ENCODE data around the gene GATM. TPM values are rescaled to one million over a fixed set of nuclear protein-coding genes. Genes with fewer than 3 reads are reported as not detected.

The GATM gene, protein sequence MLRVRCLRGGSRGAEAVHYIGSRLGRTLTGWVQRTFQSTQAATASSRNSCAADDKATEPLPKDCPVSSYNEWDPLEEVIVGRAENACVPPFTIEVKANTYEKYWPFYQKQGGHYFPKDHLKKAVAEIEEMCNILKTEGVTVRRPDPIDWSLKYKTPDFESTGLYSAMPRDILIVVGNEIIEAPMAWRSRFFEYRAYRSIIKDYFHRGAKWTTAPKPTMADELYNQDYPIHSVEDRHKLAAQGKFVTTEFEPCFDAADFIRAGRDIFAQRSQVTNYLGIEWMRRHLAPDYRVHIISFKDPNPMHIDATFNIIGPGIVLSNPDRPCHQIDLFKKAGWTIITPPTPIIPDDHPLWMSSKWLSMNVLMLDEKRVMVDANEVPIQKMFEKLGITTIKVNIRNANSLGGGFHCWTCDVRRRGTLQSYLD
- 1 to 10 TPM in 1 of 2 experiments, under 1 TPM in 1; 0.62 to 1.3 TPM for total RNA-seq

DNA sequence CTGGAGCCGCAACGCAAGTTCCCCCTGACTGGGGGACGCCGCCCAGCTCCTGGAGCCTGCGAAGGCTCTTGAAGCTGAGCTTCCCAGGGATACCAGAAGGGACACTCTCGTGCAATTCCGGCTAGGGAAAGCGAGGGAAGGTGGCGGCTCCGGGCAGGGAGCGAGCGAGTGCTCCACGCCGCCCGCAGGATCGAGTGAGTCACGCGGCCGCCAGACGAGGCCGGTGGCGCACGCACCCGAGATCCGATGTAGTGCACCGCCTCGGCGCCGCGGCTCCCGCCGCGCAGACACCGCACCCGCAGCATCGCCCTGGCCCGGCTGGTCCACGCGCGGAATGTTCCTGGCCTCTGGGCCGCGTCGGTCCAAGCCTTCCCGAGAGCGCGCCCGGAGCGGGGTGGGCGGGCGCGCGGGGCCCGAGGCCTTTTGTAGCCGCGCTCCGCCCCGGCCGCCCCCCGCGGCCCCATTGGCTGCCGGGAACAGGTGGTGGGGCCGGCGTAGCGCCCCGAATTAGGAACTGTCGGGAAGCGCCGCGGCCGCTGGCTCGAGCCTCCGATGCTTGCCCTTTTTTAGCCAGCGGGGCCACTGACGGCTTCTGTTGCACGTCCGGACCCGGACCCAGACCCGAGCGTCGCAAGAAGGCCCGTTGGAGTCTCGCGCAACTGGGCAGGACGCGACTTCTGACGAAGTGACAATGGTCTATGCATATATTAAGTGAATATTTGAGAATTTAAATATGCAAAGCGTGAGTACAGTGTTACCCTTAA lies at the start of gene GATM:
TSS of gene GATM (minus strand) at position 396 of the 764 bp plus-strand sequence. CDS start at position 305, 91 bp downstream.
- Mint-ChIP-seq H3K36me3 (no peaks in the 10 kb centered on the region), H3K4me1 (ENCODE audit: low read depth) (peaks cover 14% of the 10 kb centered on the region), H3K4me3 (peak within 1 kb of the TSS; percentile 58), H3K27ac (no peak within 1 kb of the TSS), H3K27me3 (peaks cover 49% of the 10 kb centered on the region), H3K9me3 (no peaks in the 10 kb centered on the region)
- ChIA-PET CTCF (interaction anchor here (1.5 kb wide), 1 partner anchor 173 kb away, joined by 5 read pairs; no protein-coding TSS in a partner anchor), POLR2A (no interaction called here)
- peak; percentile 59 for DNase-seq
- intact Hi-C loops (cut with micrococcal nuclease): no loop called here

DNA sequence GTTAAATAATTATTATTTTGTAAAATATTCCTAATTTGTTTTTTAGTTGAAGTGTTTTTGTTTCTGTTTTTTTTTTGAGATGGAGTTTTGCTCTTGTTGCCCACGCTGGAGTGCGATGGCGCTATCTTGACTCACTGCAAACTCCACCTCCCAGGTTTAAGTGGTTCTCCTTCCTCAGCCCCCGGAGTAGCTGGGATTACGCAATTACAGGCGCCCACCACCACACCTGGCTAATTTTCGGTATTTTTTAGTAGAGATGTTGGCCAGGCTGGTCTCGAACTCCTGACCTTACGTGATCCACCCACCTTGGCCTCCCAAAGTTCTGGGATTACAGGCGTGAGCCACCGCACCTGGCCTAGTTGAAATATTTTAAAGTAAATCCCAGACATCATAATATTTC lies 48.7 kb upstream of the GATM start:
- no peak for DNase-seq
- no peak overlapping the region for H3K4me3 Mint-ChIP-seq
- H3K27ac Mint-ChIP-seq: no peak overlapping the region
- H3K36me3 Mint-ChIP-seq: peaks cover 1% of the 10 kb centered on the region
- H3K9me3 Mint-ChIP-seq: no peaks in the 10 kb centered on the region
- H3K4me1 Mint-ChIP-seq (ENCODE audit: low read depth): peaks cover 2% of the 10 kb centered on the region
- H3K27me3 Mint-ChIP-seq: peaks cover 3% of the 10 kb centered on the region
- CTCF ChIA-PET: interaction anchor here (0.6 to 2.9 kb wide), 3 partner anchors 31 to 187 kb away, joined by 4 to 20 read pairs (median 4); no protein-coding TSS in a partner anchor
- intact Hi-C loops (cut with micrococcal nuclease): no loop called here
- POLR2A ChIA-PET: no interaction called here

DNA sequence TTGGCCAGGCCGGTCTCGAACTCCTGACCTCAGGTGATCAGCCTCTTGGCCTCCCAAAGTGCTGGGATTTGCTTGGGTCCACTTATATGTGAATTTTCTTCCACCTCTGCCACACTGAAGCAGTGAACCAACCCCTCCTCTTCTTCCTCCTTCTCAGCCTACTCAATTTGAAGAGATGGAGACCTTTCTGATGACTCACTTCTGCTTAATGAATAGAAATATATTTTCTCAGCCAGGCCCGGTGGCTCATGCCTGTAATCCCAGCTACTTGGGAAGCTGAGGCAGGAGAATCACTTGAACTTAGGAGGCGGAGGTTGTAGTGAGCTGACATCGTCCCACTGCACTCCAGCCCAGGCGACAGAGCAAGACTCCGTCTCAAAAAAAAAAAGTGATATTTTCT lies 46.8 kb upstream of the GATM start:
- no peak overlapping the region for H3K4me3 Mint-ChIP-seq
- no peaks in the 10 kb centered on the region for H3K4me1 Mint-ChIP-seq (ENCODE audit: low read depth)
- peaks cover 10% of the 10 kb centered on the region for H3K36me3 Mint-ChIP-seq
- no peak for DNase-seq
- H3K27me3 Mint-ChIP-seq: no peaks in the 10 kb centered on the region
- intact Hi-C loops (cut with micrococcal nuclease): no loop called here
- ChIA-PET POLR2A (no interaction called here), CTCF (interaction anchor here (2.9 kb wide), 1 partner anchor 33 kb away, joined by 20 read pairs; no protein-coding TSS in a partner anchor)
- no peak overlapping the region for H3K27ac Mint-ChIP-seq
- H3K9me3 Mint-ChIP-seq: no peaks in the 10 kb centered on the region

DNA sequence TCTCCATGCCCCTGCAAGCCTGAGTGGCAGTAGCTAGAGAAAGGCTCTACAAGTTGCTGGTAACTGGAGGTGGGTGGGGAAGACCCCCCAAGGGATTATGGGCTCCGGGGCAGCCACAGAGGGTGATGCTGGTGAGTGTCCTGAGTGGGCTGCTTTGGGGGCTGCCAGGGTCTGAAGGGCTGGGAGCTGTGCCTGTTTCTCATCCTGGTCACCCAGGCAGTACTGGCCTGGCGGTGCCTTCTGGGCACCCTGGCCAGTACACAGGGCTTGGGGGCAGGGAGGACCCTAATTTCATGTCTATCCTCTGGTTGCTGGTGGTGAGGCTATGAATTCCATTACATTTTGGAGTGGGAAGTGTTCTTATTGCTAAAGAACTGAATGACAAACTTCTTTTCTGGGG lies 46.1 kb upstream of the GATM start:
- H3K36me3 Mint-ChIP-seq: peaks cover 11% of the 10 kb centered on the region
- ChIA-PET POLR2A (interaction anchor here (0.6 kb wide), 2 partner anchors 8 to 124 kb away, joined by 3 to 7 read pairs; no protein-coding TSS in a partner anchor), CTCF (interaction anchor here (1.3 to 1.7 kb wide), 2 partner anchors 22 to 33 kb away, joined by 3 to 8 read pairs; no protein-coding TSS in a partner anchor)
- no peaks in the 10 kb centered on the region for H3K9me3 Mint-ChIP-seq
- DNase-seq: no peak
- no peak overlapping the region for H3K4me3 Mint-ChIP-seq
- no peaks in the 10 kb centered on the region for H3K4me1 Mint-ChIP-seq (ENCODE audit: low read depth)
- intact Hi-C loops (cut with micrococcal nuclease): loop anchor here (5.0 kb wide), 1 partner anchor 33 kb away; no protein-coding TSS in a partner anchor
- H3K27me3 Mint-ChIP-seq: no peaks in the 10 kb centered on the region
- H3K27ac Mint-ChIP-seq: no peak overlapping the region

DNA sequence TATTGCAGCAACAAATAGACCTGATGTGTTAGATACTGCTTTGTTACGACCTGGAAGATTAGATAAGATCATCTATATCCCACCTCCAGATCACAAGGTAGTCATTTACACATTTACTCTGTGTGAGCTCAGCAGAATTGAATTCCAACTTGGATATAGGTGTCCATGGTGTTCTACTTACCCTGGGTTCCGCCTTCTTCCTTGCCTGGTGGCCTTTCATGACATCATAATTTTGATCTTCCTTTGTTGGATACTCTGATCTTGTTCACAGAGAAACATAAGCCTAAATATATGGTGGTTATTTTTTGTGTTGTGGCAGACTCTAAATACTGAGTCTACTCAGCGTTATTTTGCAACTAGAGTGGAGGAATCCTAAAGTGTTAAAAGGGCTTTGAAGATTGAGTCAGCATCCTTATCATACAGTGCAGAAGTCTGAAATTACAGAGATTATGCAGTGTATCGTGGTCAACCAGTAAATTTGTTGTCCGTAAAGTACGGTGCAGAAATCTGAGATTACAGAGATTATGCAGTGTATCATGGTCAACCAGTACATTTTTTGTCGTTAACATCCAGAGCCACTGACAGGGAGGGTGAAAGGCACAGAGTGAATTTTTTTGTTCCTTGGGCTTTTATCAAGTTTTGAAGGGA lies 39.1 kb upstream of the GATM start:
- peaks cover 18% of the 10 kb centered on the region for H3K4me1 Mint-ChIP-seq (ENCODE audit: low read depth)
- H3K4me3 Mint-ChIP-seq: no peak overlapping the region
- POLR2A ChIA-PET: no interaction called here

DNA sequence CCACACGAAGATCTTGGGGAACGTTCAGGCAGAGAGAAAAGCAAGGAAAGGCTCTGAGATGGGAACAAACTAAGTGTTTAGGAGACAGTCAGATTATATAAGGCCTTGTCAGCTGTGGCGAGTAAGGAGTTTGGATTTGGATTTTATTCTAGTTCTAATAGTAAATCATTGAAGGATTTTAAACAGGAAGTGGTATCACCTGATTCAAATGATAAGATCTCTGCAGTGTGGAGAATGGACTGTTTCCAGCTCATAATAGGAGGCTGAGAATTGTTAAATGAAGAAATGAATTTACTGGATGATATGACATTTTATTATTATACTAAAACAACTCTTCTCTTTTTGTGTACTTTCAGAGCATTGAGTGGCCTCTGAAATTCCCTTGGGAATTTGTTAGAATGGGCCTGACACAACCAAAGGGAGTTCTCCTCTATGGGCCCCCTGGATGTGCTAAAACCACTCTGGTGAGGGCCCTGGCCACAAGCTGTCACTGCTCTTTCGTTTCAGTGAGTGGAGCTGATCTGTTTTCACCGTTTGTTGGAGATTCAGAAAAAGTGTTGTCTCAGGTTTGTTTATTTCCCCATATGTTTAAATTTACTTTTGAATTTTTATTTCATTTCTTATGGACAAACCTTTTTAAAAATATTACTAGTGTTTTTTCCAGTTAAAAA lies 36.0 kb upstream of the GATM start:
- H3K27me3 Mint-ChIP-seq: no peaks in the 10 kb centered on the region
- H3K9me3 Mint-ChIP-seq: no peaks in the 10 kb centered on the region
- ChIA-PET CTCF (interaction anchor here (0.9 to 1.8 kb wide), 6 partner anchors 12 to 216 kb away, joined by 3 to 5 read pairs (median 4); a partner anchor contains a TSS), POLR2A (interaction anchor here (0.9 to 1.3 kb wide), 2 partner anchors 12 to 174 kb away, joined by 5 to 9 read pairs; a partner anchor contains a TSS)
- peaks cover 18% of the 10 kb centered on the region for H3K4me1 Mint-ChIP-seq (ENCODE audit: low read depth)
- peaks cover 49% of the 10 kb centered on the region for H3K36me3 Mint-ChIP-seq
- no peak for DNase-seq
- intact Hi-C loops (cut with micrococcal nuclease): no loop called here
- no peak overlapping the region for H3K27ac Mint-ChIP-seq
- no peak overlapping the region for H3K4me3 Mint-ChIP-seq

More for the DNA sequence above, 39.1 kb upstream of the GATM start:
- intact Hi-C loops (cut with micrococcal nuclease): no loop called here
- Mint-ChIP-seq H3K27me3 (no peaks in the 10 kb centered on the region), H3K27ac (no peak overlapping the region), H3K36me3 (peaks cover 47% of the 10 kb centered on the region), H3K9me3 (no peaks in the 10 kb centered on the region)
- DNase-seq: no peak
- CTCF ChIA-PET: no interaction called here

DNA sequence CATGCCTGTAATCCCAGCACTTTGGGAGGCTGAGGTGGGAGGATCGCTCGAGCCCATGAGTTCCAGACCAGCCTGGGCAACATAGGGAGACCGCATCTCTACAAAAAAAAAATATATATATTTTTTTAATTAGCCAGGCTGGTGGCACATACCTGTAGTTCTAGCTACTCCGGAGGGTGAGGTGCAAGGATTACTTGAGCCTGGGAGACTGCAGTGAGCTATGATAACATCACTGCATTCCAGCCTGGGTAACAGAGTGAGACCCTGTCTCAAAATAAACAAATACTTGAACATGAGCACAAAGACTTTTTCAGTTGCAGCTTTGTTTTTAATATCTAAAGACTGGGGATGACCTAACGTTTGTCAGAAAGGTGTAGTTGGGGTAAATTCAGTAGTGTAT lies 31.3 kb upstream of the GATM start:
- CTCF ChIA-PET: interaction anchor here (1.5 to 2.5 kb wide), 2 partner anchors 10 to 20 kb away, joined by 5 to 9 read pairs; no protein-coding TSS in a partner anchor
- POLR2A ChIA-PET: interaction anchor here (0.6 kb wide), 1 partner anchor 200 kb away, joined by 3 read pairs; no protein-coding TSS in a partner anchor
- intact Hi-C loops (cut with micrococcal nuclease): loop anchor here (10.0 kb wide), 1 partner anchor 1585 kb away; the partner anchor contains the start of genes MFAP1 and WDR76
- H3K9me3 Mint-ChIP-seq: no peaks in the 10 kb centered on the region
- H3K4me1 Mint-ChIP-seq (ENCODE audit: low read depth): peaks cover 40% of the 10 kb centered on the region
- no peaks in the 10 kb centered on the region for H3K27me3 Mint-ChIP-seq
- DNase-seq: no peak
- H3K27ac Mint-ChIP-seq: no peak overlapping the region
- peaks cover 50% of the 10 kb centered on the region for H3K36me3 Mint-ChIP-seq
- no peak overlapping the region for H3K4me3 Mint-ChIP-seq

DNA sequence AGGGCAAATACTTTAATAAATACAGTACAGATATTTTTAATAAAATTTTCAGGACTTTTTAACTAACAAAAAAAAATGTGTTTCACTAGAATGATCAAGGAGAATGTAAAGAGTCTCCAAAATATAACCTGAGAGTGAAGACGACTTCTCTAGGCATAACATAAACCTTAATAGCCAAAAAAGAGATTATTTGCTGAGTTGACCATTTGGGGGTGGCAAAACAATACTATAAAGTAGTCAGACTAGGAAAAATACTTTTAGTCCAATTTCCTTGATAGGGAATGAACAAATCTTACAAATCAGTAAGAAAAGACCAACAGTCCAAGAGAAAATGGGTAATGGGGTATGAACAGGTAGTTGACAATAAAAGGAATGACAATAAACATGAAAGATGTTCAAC lies 29.4 kb upstream of the GATM start:
- ChIA-PET POLR2A (no interaction called here), CTCF (interaction anchor here (0.8 kb wide), 1 partner anchor 8 kb away, joined by 3 read pairs; no protein-coding TSS in a partner anchor)
- Mint-ChIP-seq H3K27ac (no peak overlapping the region), H3K27me3 (no peaks in the 10 kb centered on the region), H3K4me1 (ENCODE audit: low read depth) (peaks cover 30% of the 10 kb centered on the region), H3K9me3 (no peaks in the 10 kb centered on the region), H3K36me3 (peaks cover 38% of the 10 kb centered on the region), H3K4me3 (no peak overlapping the region)
- intact Hi-C loops (cut with micrococcal nuclease): loop anchor here (10.0 kb wide), 1 partner anchor 1583 kb away; the partner anchor contains the start of genes MFAP1 and WDR76
- no peak for DNase-seq

DNA sequence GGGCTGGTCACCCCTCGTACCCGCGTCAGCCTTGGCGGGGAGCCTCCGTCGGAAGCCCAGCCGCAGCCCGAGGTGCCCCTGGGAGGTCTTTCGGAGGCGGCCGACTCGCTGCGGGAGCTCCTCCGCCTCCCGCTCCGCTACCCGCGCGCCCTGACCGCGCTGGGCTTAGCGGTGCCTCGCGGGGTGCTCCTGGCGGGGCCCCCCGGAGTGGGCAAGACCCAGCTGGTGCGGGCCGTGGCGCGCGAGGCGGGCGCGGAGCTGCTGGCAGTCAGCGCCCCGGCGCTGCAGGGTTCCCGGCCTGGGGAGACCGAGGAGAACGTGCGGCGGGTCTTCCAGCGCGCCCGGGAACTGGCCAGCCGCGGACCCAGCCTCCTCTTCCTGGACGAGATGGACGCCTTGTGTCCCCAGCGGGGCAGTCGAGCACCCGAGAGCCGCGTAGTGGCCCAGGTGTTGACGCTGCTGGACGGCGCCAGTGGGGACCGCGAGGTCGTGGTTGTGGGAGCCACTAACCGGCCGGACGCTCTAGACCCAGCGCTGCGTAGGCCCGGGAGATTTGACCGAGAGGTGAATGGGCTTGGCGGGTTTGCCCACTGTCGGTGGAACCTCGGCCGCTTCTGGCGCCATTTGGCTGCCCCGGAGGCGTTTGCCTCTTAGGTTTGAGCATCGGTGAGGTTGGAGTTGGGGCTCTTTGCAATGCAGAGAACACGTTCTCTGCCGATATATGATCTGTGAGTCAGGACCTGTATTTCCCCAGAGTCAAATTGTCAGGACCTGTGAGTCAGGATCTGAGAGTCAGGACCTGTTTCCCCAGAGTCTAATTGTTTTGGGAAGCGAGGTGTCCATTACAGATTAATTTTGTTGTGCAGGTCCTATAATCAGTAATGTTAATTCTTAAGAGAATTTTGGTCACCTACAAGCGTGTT lies 24.9 kb upstream of the GATM start:
- CTCF ChIA-PET: interaction anchor here (1.0 to 7.2 kb wide), 10 partner anchors 18 to 285 kb away, joined by 3 to 71 read pairs (median 6); partner anchors contain the start of gene BLOC1S6
- H3K4me1 Mint-ChIP-seq (ENCODE audit: low read depth): peaks cover 31% of the 10 kb centered on the region
- no peaks in the 10 kb centered on the region for H3K27me3 Mint-ChIP-seq
- peaks cover 19% of the 10 kb centered on the region for H3K36me3 Mint-ChIP-seq
- no peaks in the 10 kb centered on the region for H3K9me3 Mint-ChIP-seq
- POLR2A ChIA-PET: interaction anchor here (0.8 to 2.0 kb wide), 10 partner anchors 10 to 245 kb away, joined by 3 to 18 read pairs (median 8); partner anchors contain the start of gene BLOC1S6
- intact Hi-C loops (cut with micrococcal nuclease): loop anchor here (1.0 to 10.0 kb wide), 9 partner anchors 55 to 1578 kb away; partner anchors contain the start of genes BLOC1S6, DUOX1, DUOXA1 and MFAP1
- peak overlapping the region; percentile 69 for H3K27ac Mint-ChIP-seq
- peak; percentile 49 for DNase-seq
- peak overlapping the region; percentile 98 for H3K4me3 Mint-ChIP-seq
